GM21825 (cell line): Measurements from ENCODE around the gene ASH1L.
"Not testable (repeated sequence)": the region's sequence is repeated elsewhere in the genome, so short reads cannot be mapped to it uniquely, and the experiment has no call there.

Source experiments
- ATAC-seq: cut with Tn5 transposase; IDR thresholded peaks from one replicate; pipeline ENCODE4 v1.9.1; 2021; ENCODE audit warnings: mild to moderate bottlenecking, moderate library complexity; ENCODE audit not compliant: unreplicated experiment

Gene ASH1L

GRCh38 chr1:155313261-155313660 lies 249.3 kb downstream of the ASH1L start:
- ATAC-seq = no peak

- no peak for ATAC-seq
These were observed 253.1 kb downstream of the ASH1L start for GRCh38 chr1:155309423-155310021.

GRCh38 chr1:155308493-155309422 lies 253.8 kb downstream of the ASH1L start, which contains the start of gene FDPS:
Gene FDPS (plus strand): TSS chr1:155308866. CDS start chr1:155309790, 924 bp downstream.
- peak; percentile 92 for ATAC-seq

GRCh38 chr1:155307247-155307740 lies 255.3 kb downstream of the ASH1L start:
- ATAC-seq = no peak

- ATAC-seq = no peak
These were observed 256.7 kb downstream of the ASH1L start for GRCh38 chr1:155305881-155306391.

- ATAC-seq = no peak
These were observed 258.0 kb downstream of the ASH1L start for GRCh38 chr1:155304558-155305063.

GRCh38 chr1:155301342-155301841 lies 261.2 kb downstream of the ASH1L start, which contains the start of gene PKLR:
Gene PKLR (minus strand): TSS chr1:155301438. CDS start chr1:155301395, 43 bp downstream.
- ATAC-seq = no peak

- no peak for ATAC-seq
These were observed 261.9 kb downstream of the ASH1L start for GRCh38 chr1:155300553-155301329.

- no peak for ATAC-seq
These were observed 262.6 kb downstream of the ASH1L start for GRCh38 chr1:155300024-155300423.

GRCh38 chr1:155297384-155297783 lies 265.2 kb downstream of the ASH1L start:
- ATAC-seq = no peak

- no peak for ATAC-seq
These were observed 265.9 kb downstream of the ASH1L start for GRCh38 chr1:155296661-155297060.

GRCh38 chr1:155295942-155296267 lies 266.7 kb downstream of the ASH1L start:
- no peak for ATAC-seq

- no peak for ATAC-seq
These were observed 267.2 kb downstream of the ASH1L start for GRCh38 chr1:155295183-155295941.

- no peak for ATAC-seq
These were observed 268.0 kb downstream of the ASH1L start for GRCh38 chr1:155294520-155295182.

- ATAC-seq = no peak
These were observed 269.4 kb downstream of the ASH1L start for GRCh38 chr1:155293086-155293749.

GRCh38 chr1:155291006-155291405 lies 271.6 kb downstream of the ASH1L start:
- not testable (repeated sequence) for ATAC-seq

GRCh38 chr1:155287987-155288543 lies 274.5 kb downstream of the ASH1L start:
- no peak for ATAC-seq

GRCh38 chr1:155286544-155286943 lies 276.1 kb downstream of the ASH1L start:
- no peak for ATAC-seq
